Middle frontal gyrus (tissue), 1 donor: ENCODE data around the gene RAB1A.
A peak's percentile ranks its signal among the peaks of the same experiment; 100 is the strongest.
"Not testable (repeated sequence)": the region's sequence is repeated elsewhere in the genome, so short reads cannot be mapped to it uniquely, and the experiment has no call there.

Experiments used
- DNase-seq: peaks from one replicate; pipeline ENCODE4 v3.0.0-alpha.2; 2015; ENCODE audit warnings: low spot score; ENCODE audit errors: extremely low spot score

RAB1A gene

DNA sequence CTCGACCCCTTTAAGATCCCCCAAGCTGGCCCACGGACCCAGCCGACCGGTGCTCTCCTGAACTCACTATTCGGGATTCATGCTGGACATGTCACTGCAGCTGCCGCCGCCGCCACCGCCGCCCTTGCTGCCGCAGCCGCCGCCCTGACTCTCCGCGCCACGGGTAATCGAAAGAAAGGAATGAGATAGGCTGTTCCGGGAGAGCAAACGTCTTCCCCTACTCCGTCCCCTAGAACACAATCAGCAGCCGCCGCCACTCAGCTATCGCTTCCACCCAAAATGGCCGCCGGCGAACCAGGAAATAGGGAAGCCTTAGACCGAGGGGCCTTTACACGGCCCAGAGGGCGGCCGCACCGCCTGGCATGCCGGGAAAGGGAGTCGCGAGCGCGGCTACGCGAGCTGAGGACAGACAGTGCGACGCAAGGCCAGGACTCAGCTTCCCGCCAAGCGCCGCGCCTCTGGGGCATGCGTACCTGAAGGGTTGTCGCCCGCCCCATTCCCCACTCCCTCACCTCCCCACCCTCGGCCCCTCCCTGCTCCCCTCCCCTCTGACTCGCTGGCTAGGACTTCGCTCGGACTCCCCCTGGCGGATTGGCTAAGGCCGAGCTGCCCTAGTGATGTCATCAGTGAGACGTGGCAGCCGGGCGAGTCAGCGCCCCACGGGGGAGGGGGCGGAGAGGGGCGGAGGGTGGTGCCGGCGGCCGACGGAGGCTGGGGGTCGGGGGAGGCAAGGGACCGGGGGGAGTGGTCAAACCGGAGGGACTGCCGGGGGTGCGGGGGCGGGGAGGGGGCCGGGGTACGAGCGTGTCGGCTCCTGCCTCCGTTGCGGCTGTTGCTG, at the start of gene RAB1A:
Gene RAB1A, minus strand, starts transcription at position 281 of the 838 bp plus-strand sequence. Its CDS starts 191 bp downstream, at position 90.
- peak; percentile 97 for DNase-seq

DNA sequence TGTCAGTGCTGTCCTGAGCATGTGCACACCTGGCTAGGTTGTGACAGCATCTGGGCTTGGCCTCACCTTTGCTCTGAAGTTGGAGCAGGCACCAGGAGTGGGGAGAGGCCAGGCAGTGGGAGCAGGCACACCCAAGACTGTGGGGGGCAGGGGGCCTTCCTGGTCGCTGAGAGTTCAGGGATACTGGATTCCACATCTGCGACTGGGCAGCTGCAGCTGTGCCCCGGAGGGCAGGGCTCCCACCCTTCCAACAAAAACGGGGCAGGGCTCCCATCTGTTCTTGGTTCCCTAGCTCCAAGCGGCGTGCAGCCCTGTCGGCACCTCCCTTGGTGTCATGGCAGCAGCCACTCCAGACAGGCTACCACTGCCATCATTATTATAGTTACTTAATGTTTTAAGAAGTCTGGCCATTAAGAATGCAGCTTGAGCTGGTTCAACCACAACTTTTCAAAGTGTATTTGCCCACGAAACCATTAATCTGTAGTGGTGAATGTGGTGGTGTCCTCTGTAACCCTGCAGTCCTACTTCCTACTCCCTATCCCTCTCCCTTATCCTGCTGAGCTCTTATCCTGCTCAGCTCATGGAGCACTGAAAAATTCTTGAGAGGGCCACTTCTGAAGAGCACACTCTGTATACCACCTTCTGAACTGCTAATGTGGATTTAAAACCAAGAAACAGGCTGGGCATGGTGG, 48.0 kb upstream of the RAB1A start:
- no peak for DNase-seq

DNA sequence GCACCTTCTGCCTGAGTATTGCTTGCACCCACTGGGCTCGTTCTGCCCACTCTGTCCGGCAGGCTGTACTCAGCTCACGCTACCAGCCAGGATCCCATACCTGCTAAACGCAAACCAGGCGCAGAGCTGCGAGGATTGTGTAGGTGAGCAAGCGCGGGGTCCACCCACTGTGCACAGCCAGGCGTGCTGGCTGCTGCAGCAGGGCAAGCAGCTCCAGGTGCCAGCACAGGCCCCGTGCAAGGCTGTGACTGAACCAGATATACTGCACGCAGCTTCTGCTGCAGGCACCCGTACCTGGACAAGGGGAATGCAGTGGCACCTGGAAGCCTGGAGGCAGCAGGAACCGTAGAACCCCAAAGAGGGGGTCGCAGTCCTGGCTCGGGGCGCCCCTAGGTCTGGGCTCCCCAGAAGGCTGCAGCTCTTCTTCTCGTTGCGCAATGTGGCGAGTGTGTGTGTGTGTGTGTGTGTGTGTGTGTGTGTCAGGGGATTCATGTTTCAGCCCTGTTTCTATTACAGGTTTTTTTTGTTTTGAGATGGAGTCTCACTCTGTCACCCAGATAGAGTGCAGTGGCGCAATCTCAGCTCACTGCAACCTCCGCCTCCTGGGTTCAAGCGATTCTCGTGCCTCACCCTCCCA, 46.1 kb upstream of the RAB1A start:
- DNase-seq: no peak

DNA sequence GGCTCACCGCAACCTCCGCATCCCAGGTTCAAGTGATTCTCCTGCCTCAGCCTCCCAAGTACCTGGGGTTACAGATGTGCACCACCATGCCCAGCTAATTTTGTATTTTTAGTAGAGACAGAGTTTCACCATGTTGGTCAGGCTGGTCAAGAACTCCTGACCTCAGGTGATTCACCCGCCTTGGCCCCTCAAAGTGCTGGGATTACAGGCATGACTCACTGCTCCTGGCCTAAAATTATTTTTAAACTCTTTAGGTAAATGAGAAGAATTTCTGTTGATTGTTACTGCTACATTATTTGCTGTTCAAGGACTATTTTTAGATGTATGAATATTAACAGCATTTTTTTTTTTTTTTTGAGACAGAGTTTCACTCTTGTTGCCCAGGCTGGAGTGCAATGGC, 44.1 kb upstream of the RAB1A start:
- not testable (repeated sequence) for DNase-seq

DNA sequence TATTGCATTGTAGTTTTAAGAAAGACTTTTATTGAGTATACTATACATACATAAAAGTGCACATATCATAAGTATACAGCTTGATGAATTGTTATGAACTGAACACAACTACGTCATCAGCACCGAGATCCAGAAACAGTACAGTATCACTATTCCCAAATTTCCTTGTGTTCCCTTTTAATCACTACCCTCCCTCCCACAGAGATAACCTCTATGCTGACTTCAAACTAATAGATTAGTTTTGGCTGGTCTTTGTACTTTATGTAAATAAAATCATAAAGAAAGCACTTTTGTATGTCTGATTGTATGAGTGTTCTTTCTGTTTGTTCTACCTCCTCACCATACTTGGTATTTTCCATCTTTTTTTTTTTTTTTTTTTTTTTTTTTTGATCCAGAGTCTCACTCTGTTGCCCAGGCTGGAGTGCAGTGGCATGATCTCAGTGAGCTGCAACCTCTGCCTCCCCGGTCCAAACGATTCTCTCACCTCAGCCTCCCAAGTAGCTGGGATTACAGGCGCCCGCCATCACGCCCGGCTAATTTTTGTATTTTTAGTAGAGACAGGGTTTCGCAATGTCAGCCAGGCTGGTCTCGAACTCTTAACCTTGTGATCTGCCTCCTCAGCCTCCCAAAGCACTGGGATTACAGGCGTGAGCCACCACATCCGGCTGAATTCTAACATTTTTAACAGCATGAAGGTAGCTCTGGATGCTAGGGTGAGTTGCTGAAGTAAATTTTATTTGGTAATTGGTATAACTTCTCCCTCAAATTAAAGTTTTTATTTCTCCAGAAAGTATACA, 43.3 kb upstream of the RAB1A start:
- DNase-seq: no peak

DNA sequence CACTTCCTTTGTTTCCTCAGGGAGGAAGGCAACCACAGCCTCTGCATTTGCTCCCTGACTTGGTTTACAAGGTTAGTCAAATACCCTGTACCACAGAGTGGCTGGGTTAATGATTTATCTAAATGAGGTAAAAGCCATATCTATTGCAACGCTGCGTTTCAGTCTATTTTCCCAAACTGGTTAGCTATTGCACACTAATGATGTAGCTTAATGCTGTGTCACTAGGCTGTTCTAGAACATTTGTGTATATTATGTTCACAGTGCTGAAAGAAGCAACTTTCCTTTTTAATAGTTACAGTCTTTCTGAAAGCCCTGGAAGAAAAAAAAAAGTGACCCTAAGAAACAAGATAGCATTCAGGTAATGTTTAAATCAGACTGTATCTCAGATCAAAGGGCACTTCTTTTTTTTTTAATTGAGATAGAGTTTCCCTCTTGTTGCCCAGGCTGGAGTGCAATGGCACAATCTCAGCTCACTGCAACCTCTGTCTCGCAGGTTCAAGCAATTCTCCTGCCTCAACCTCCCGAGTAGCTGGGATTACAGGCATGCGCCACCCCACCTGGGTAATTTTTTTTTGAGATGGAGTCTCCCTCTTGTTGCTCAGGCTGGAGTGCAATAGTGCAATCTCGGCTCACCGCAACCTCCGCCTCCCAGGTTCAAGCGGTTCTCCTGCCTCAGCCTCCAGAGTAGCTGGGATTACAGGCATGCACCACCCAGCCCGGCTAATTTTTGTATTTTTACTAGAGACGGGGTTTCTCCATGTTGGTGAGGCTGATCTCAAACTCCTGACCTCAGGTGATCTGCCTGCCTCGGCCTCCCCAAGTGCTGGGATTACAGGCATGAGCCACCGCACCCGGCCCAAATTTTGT, 40.9 kb upstream of the RAB1A start:
- not testable (repeated sequence) for DNase-seq

DNA sequence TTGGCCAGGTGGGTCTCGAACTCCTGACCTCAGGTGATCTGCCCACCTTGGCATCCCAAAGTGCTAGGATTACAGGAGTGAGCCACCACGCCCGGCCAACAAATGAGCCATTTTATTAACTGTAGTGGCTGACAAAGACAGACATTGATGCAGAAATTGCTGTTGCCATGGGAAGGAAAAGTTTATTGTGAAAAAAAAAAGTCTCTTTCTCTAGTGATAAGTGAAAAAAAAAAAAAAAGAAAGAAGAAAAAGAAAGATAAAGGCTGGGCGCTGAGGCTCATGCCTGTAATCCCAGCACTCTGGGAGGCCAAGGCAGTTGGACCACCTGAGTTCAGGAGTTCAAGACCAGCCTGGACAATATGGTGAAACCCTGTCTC, 39.8 kb upstream of the RAB1A start:
- no peak for DNase-seq

DNA sequence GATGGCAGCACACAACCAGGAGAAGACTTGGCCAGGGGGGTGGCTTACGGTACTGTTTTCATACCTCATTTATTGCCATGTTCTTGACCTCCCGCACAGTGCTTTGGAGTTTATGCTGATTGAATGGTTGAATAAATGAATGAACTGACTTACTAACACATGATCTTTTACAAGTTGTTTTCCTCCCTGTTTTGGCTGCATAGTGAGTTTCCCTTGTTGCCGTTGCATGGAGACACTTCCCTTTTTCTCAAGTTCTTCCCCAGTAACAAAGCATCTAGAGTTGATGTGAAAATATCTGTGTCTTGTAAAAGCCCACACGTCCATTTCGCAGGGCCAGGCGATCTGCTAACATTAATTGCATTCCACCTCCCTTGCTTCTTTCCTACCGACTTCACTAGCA, 35.7 kb upstream of the RAB1A start:
- no peak for DNase-seq

DNA sequence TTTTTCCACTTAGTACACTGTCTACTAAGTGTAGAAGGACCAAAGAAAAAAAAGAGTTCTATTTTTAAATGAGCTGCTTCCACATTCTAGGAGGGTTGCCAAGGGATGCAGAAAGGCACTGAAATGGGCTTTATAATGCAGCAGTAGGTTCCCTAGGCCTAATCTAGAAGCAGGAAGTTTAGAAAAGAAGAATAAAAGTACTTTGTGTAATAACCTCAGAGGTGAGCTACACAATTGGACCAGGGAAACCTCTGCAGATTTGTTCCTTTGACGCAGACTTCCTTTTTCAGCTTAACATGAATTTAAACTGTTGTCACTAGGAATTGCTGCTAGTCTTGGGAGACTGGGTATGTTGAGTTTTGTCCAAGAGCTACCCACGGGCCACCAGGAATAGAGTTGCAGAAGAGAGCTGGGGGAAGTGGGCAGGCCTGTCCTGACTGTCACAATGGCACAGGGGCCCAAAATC, 34.6 kb upstream of the RAB1A start:
- DNase-seq: no peak

DNA sequence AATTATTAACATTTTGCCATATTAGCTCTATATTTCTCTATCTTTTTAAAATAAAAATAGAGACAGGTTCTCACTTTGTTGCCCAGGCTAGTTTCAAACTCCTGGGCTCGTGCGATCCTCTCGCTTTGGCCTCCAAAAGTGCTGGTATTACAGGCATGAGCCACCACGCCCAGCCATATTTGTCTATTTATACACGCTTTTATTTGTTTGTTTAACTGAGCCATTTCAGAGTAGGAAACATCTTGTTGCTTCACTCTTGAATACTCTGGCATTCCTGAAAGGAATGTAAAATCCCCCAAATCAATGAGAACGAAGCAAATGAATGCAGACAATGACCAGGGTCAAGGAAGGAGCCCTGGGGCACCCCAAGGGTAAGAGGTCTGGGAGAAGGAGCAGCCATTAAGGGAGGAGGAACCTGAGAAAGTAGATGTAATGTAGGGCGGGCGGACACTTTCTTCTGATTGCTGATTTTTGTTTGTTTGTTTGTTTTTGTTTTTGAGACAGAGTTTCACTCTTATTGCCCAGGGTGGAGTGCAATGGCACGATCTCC, 31.7 kb upstream of the RAB1A start:
- no peak for DNase-seq

DNA sequence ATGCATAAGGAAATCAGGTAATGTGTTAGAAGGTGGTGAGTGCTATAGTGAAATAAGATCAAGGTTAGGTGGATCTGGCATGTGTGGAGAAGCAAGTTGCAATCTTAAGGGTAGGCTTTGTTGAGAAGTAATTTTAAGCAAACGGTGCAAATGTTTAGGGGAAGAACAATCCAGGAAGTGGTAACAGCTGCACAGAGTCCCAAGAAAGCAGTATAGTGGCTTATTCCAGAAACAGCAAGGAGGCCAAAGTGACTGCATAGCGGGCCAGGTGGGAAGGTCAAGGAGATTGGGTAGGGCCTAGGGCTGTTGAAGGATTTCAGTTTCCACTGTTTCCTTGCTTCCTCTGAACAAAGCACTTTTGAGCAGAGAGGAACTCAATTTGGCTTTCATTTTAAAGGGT, 30.0 kb upstream of the RAB1A start:
- DNase-seq: no peak

DNA sequence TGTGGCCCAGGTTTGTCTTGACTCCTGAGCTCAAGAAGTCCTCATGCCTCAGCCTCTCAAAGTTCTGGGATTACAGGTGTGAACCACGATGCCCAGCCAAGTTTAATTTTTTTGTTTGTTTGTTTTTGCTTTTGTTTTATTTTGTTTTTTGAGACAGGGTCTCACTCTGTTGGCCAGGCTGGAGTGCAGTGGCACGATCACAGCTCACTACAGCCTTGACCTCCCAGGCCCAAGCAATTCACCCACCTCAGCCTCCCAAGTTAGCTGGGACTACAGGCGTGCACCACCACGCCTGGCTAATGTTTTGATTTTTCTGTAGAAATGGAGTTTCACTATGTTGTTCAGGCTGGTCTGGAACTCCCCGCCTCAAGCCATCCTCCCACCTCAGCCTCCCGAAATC, 29.4 kb upstream of the RAB1A start:
- DNase-seq: no peak

DNA sequence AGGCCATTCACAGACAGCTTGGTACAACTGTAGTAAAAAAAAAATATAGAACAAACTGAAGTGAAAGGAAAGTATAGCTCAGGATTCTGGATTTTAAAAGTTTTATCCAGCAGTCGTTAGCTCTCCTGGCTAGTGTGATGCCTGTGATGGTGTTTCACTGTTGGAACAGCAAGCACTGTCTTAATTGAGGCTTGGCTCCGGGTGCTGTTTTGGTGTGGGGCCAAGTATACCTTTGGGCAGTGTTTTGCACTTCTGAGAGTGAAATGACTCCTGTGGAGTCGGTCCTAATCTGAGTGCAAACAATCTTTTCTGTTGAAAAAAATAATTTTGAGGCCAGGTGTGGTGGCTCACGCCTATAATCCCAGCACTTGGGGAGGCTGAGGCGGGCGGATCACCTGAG, 28.7 kb upstream of the RAB1A start:
- no peak for DNase-seq

DNA sequence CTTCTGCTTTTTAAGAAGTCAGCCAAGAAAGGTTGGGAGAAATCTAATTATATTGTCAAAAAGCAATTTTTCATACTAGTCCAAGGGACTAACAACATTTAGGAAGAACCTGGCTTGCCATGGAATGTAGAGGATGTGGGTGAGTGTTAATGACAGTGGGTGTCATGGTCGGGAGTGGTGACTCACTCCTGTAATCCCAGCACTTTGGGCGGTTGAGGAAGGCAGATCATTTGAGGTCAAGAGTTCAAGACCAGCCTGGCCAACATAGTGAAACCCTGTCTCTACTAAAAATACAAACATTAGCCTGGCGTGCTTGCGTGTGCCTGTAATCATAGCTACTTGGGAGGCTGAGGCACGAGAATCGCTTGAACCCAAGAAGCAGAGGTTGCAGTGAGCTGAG, 27.9 kb upstream of the RAB1A start:
- not testable (repeated sequence) for DNase-seq

DNA sequence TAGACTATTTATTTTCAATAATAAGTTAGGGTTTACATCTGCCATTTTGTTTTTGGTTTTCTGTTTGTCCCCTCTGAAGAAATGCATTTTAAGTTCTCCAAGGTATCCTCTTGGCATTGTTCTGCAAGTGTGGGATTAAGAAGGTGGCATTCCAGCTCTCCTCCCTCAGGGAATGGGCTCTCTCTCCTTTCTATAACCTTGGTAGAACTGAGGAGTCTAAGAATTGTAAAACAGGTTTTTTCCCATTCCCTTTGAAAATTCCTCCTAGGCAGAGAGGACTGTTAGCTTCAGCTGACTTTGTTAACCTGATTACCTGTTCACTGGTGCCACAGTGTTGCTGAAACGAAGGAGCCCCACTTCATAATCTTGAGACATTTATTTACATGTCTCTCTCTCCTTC, 26.1 kb upstream of the RAB1A start:
- no peak for DNase-seq

DNA sequence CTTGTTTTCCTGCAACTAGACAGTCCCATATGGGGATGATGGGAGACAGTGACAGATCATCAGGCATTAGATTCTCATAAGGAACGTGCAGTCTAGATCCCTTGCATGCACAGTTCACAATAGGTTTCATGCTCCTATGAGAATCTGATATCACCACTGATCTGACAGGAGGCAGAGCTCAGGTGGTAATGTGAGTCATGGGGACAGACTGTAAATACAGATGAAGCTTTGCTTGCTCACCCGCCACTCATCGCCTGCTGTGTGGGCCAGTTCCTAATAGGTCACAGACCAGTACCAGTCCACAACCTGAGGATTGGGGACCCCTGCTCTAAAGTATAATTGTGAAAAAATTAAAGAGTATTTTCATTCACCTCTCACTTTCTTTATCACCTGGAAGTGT, 23.6 kb upstream of the RAB1A start:
- no peak for DNase-seq

DNA sequence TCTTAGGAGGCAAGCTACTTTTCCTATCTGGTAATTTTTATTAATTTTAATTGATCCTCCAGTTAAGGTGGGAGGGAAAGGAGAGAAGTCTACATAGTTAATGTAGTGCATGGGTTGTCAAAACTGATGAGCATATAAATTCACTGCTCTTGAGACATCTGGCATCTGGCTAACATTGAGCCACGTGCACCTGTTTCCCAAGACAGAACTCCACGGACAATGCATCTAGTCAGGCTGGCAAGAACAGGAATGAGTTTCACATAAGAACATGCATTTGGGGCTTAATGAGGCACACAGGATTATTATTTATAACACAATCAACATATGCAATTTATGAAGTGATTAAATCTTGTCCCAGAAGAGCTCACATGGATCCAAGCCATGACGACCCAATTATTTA, 16.2 kb upstream of the RAB1A start:
- DNase-seq: no peak

DNA sequence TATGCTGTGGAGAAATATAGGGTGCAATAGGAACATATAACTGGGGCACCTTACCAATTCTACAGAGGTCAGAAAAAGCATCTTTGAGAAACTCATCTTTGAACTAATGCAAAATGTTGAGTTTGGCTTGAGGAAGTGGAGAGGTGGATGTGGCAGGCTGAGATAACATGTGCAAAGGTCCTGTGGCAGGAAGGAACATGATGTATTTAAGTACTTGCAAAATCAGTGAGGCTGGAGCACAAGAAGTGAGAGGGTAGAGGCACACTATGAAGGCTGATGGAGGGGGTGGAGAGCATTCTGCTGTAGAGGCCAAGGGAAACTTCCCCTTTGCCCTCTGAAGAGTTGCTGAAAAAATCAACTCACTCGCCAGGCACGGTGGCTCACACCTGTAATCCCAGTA, 14.7 kb upstream of the RAB1A start:
- DNase-seq: no peak

DNA sequence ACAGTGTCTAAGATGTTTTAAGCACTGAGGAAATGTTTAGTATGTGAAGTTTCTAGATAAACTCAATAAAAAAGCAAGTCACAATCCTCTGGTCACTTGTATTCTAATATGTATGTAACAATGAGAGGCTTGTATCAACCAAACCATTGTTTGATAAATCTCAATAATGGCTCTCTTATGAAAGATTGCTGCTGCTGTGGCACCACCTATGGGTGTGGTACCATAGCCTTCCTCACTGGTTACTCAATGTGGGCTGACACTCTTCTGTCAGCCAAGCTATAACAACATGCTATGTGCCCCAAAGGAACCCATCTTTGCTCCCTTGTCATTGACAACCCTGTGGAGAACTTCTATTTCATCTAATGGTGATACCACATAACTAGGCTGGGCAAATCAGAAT, 12.6 kb upstream of the RAB1A start:
- DNase-seq: no peak

DNA sequence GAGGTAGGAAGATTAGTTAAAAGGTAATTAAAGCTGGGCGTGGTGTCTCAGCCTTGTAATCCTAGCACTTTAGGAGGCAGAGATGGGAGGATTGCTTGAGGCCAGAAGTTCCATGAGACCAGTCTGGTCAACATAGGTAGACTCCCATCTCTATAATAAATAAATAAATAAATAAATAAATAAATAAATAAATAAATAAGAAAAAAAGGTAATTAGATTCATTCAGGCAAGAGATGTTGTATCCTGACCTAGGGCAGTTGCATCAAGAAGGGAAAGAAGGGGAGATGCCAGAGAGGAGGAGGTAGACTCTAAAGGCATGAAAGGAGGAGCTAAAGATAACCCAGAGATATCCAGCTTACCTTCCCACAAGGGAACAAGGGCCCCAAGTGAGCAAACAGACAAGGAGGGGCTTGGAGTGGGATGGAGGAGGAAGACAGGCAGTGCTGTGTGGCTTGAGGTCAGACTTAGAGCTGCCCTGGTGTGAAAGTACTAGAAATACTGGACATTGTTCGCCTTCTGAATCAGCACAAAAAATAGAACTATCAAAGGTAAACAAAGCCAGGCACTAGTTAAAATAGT, 7.4 kb upstream of the RAB1A start:
- no peak for DNase-seq
